Measurements from ENCODE around the gene MAP1LC3B2. TPM values are rescaled to one million over a fixed set of nuclear protein-coding genes. Genes with fewer than 3 reads are reported as not detected.

The MAP1LC3B2 gene
- total and polyA plus RNA-seq, 10 of the 15 experiments (the other 5 are each of a cell fraction or from before 2014, with no cell fraction given) = 0.23 to 2.7 (median 0.72) TPM; not detected in 3

- Histone ChIP-seq H3K4me1 (ENCODE audit: control insufficient read depth, insufficient read depth, low read length) (no peaks in the 10 kb centered on the region), H3K9ac (ENCODE audit: control insufficient read depth, insufficient read depth, low read length) (no peak overlapping the region), H3K79me2 (ENCODE audit: control insufficient read depth, insufficient read depth, low read length) (no peaks in the 10 kb centered on the region), H3K27me3 (replicated peaks in 1 of 2; ENCODE audit: control insufficient read depth in 2 of 2, insufficient read depth in 2 of 2, low read length in 1 of 2) (no peaks in the 10 kb centered on the region; a peak in 2 of 4 replicates), H3K27ac (ENCODE audit: control insufficient read depth, insufficient read depth) (no peak overlapping the region), H3K4me2 (ENCODE audit: control insufficient read depth, insufficient read depth) (no peak overlapping the region), H4K20me1 (ENCODE audit: control insufficient read depth, insufficient read depth) (no peaks in the 10 kb centered on the region), H3K9me3 (replicated peaks; ENCODE audit: control insufficient read depth, insufficient read depth, low read length) (no peaks in the 10 kb centered on the region; the same call in 2 of the 3 replicates), H3K36me3 (ENCODE audit: control insufficient read depth in 2 of 2, insufficient read depth in 2 of 2, low read length in 1 of 2) (no peaks in the 10 kb centered on the region), H3K4me3 (no peak overlapping the region), H2AFZ (ENCODE audit: control insufficient read depth, low read depth, low read length) (no peak overlapping the region)
- ATAC-seq (no peak), FAIRE-seq (no peak), DNase-seq (ENCODE audit: low read depth, low spot score) (no peak)
- ChIA-PET POLR2A (interaction anchor here (0.5 kb wide), 1 partner anchor 90 kb away, joined by 4 read pairs; no protein-coding TSS in a partner anchor), RAD21 (ENCODE audit: unreplicated experiment) (no interaction called here), CTCF (no interaction called here), SMC1A (ENCODE audit: uncharacterized antibody, unreplicated experiment) (no interaction called here)
- in situ Hi-C loops (cut with MboI) (no loop called here), intact Hi-C loops (cut with micrococcal nuclease; ENCODE audit: unreplicated experiment) (no loop called here)
- 68% methylated on average over 6 of the region's 6 CpGs for WGBS (ENCODE audit: insufficient coverage, insufficient replicate concordance, low lambda C conversion rate, missing lambda C conversion rate)
- TF ChIP-seq ZBTB11 (CRISPR knock-in tag; IDR thresholded peaks at IDR 0.05) = no peak
- no peak for TF ChIP-seq ASH2L (IDR thresholded peaks at IDR 0.05; ENCODE audit: borderline replicate concordance, low read depth)
- no peak for TF ChIP-seq NR2C1 (IDR thresholded peaks at IDR 0.05)
- no peak for TF ChIP-seq USF2 (IDR thresholded peaks at IDR 0.05; ENCODE audit: borderline replicate concordance, low read depth, low read length)
- TF ChIP-seq SMARCA5 (IDR thresholded peaks at IDR 0.05) = no peak
- no peak for TF ChIP-seq NFYA (IDR thresholded peaks at IDR 0.05; ENCODE audit: borderline replicate concordance, low read depth, low read length)
- no peak for TF ChIP-seq NFIC (IDR thresholded peaks at IDR 0.05; ENCODE audit: low read depth, low read length)
- TF ChIP-seq MXI1 (IDR thresholded peaks at IDR 0.05; ENCODE audit: low read depth, low read length) = no peak
- no peak for TF ChIP-seq ZZZ3 (IDR thresholded peaks at IDR 0.05; ENCODE audit: control insufficient read depth, insufficient read length, low read depth)
- TF ChIP-seq YBX1 (IDR thresholded peaks at IDR 0.05) = no peak
- TF ChIP-seq EED (IDR thresholded peaks at IDR 0.05; ENCODE audit: low read depth) = no peak
- no peak for TF ChIP-seq RUNX3 (IDR thresholded peaks at IDR 0.05; ENCODE audit: low read length)
- no peak for TF ChIP-seq NFYB (IDR thresholded peaks at IDR 0.05; ENCODE audit: insufficient read depth, low read depth, low read length)
- no peak for TF ChIP-seq PBX3 (IDR thresholded peaks at IDR 0.05; ENCODE audit: insufficient replicate concordance, low read depth, low read length)
- no peak for TF ChIP-seq CTCF (IDR thresholded peaks at IDR 0.05 in 2 of 3, conservative IDR thresholded peaks at IDR 0.05 in 1 of 3; ENCODE audit: control insufficient read depth in 2 of 3, extremely low read depth in 1 of 3, insufficient read depth in 1 of 3, low read depth in 3 of 3, low read length in 3 of 3)
- no peak for TF ChIP-seq PML (IDR thresholded peaks at IDR 0.05; ENCODE audit: low read length)
- BruUV-seq (replicated peaks) = no TSS peak
Observed at GRCh38 chr12:116607039-116607438, 47.9 kb downstream of the MAP1LC3B2 start.
